IMR-90 (cell line): ENCODE data around the gene ARL9. TPM values are rescaled to one million over a fixed set of nuclear protein-coding genes. Genes with fewer than 3 reads are reported as not detected.

ENCODE experiments used
- ATAC-seq: fragments of 200-7000 bp; cut with Tn5 transposase; 2 replicates; pipeline ENCODE4 v1.9.1; 2020; ENCODE audit warnings: low read depth, mild to moderate bottlenecking, moderate library complexity
- BruUV-seq: library from RNA; stranded (reverse); fragments of 400-500 nt; replicated peaks from 2 replicates; lab custom pipeline; 2021; lab: Mats Ljungman, UMichigan
- CTCF ChIA-PET: fragments of 300-600 bp; formaldehyde crosslinking; extraction: SDS; loops from one replicate; lab custom pipeline; 2021; ENCODE audit warnings: antibody characterized with exemption; lab: Yijun Ruan, JAX
- POLR2A ChIA-PET: fragments of 300-600 bp; sonication (Branson Sonifier 250); formaldehyde crosslinking; loops from one replicate; lab custom pipeline; 2022; ENCODE audit warnings: antibody characterized with exemption; ENCODE audit not compliant: unreplicated experiment; lab: Charles Lee
- DNase-seq: peaks from one replicate; pipeline ENCODE4 v3.0.0; 2013
- H2AFZ ChIP-seq: replicated peaks from 2 replicates; pipeline ENCODE3; 2013; ENCODE audit warnings: low read length, mild to moderate bottlenecking; ENCODE audit not compliant: poor library complexity
- H2AK5ac ChIP-seq: 2 replicates; pipeline ENCODE4 v1.6.1; 2013; ENCODE audit warnings: low read depth, low read length, inconsistent platforms
- H2AK9ac ChIP-seq: replicated peaks from 2 replicates; pipeline ENCODE3; 2013; ENCODE audit warnings: mild to moderate bottlenecking, low read depth, low read length, moderate library complexity; ENCODE audit not compliant: poor library complexity
- H2BK120ac ChIP-seq: 2 replicates; pipeline ENCODE4 v1.6.1; 2013; ENCODE audit warnings: low read depth, low read length, inconsistent platforms
- H2BK15ac ChIP-seq: 3 replicates; pipeline ENCODE4 v1.6.1; 2013; ENCODE audit warnings: low read depth, low read length, inconsistent platforms
- H2BK20ac ChIP-seq: 2 replicates; pipeline ENCODE4 v1.6.1; 2013; ENCODE audit warnings: low read depth, mild to moderate bottlenecking, inconsistent platforms, low read length, moderate library complexity
- H2BK5ac ChIP-seq: 2 replicates; pipeline ENCODE4 v1.6.1; 2013; ENCODE audit warnings: mild to moderate bottlenecking, low read depth, low read length, inconsistent platforms; ENCODE audit not compliant: poor library complexity, severe bottlenecking
- H3K14ac ChIP-seq: replicated peaks from 2 replicates; pipeline ENCODE4 v1.6.1; 2013; ENCODE audit warnings: low read depth, low read length, inconsistent platforms
- H3K18ac ChIP-seq: 2 replicates; pipeline ENCODE4 v1.6.1; 2013; ENCODE audit warnings: low read depth, low read length, control low read depth
- H3K23ac ChIP-seq: 2 replicates; pipeline ENCODE4 v1.6.1; 2013; ENCODE audit warnings: low read depth, low read length, inconsistent platforms
- H3K27ac ChIP-seq: 2 replicates; pipeline ENCODE4 v1.5.1; 2013; ENCODE audit warnings: mild to moderate bottlenecking, control low read depth, low read length; ENCODE audit not compliant: insufficient read depth
- H3K27me3 ChIP-seq: 2 replicates; pipeline ENCODE4 v1.6.1; 2013; ENCODE audit warnings: low read length; ENCODE audit not compliant: control insufficient read depth, insufficient read depth
- H3K36me3 ChIP-seq: 2 replicates; pipeline ENCODE4 v1.6.1; 2013; ENCODE audit warnings: low read length, mixed read lengths; ENCODE audit not compliant: control insufficient read depth, insufficient read depth
- H3K4ac ChIP-seq: 2 replicates; pipeline ENCODE4 v1.6.1; 2013; ENCODE audit warnings: low read depth, low read length, inconsistent platforms
- H3K4me1 ChIP-seq: 2 replicates; pipeline ENCODE4 v1.6.1; 2013; ENCODE audit warnings: low read length, mixed read lengths; ENCODE audit not compliant: control insufficient read depth, insufficient read depth
- H3K4me2 ChIP-seq: 2 replicates; pipeline ENCODE4 v1.6.1; 2013; ENCODE audit warnings: low read depth, mild to moderate bottlenecking, control low read depth, low read length, moderate library complexity
- H3K4me3 ChIP-seq: 2 replicates; pipeline ENCODE4 v1.5.1; 2013; ENCODE audit warnings: low read depth, mild to moderate bottlenecking, control low read depth, low read length, moderate library complexity; ENCODE audit not compliant: insufficient read depth
- H3K56ac ChIP-seq: 2 replicates; pipeline ENCODE4 v1.6.1; 2013; ENCODE audit warnings: low read length, inconsistent platforms; ENCODE audit not compliant: insufficient read depth; ENCODE audit errors: extremely low read depth
- H3K79me1 ChIP-seq, 2 experiments: 2 replicates each; pipeline ENCODE4 v1.6.1; 2013; ENCODE audit warnings: low read length in 2 of 2, inconsistent platforms in 1 of 2, low read depth in 1 of 2
- H3K9ac ChIP-seq: 2 replicates; pipeline ENCODE4 v1.6.1; 2013; ENCODE audit warnings: low read depth, low read length, control low read depth
- H3K9me1 ChIP-seq: 2 replicates; pipeline ENCODE4 v1.6.1; 2013; ENCODE audit warnings: low read length, inconsistent platforms; ENCODE audit not compliant: insufficient read depth
- H3K9me3 ChIP-seq: 2 replicates; pipeline ENCODE4 v1.6.1; 2013; ENCODE audit warnings: low read length; ENCODE audit not compliant: control insufficient read depth, insufficient read depth
- H4K20me1 ChIP-seq: 2 replicates; pipeline ENCODE4 v1.6.1; 2013; ENCODE audit warnings: low read length, inconsistent platforms; ENCODE audit not compliant: insufficient read depth
- H4K5ac ChIP-seq: 2 replicates; pipeline ENCODE4 v1.6.1; 2013; ENCODE audit warnings: mild to moderate bottlenecking, low read depth, low read length, control low read depth
- H4K8ac ChIP-seq, 2 experiments: 2 replicates each; pipeline ENCODE4 v1.6.1; 2013; ENCODE audit warnings: low read depth in 2 of 2, low read length in 2 of 2, control low read depth in 1 of 2, inconsistent platforms in 1 of 2
- H4K91ac ChIP-seq: 2 replicates; pipeline ENCODE4 v1.6.1; 2013; ENCODE audit warnings: low read depth, low read length, inconsistent platforms; ENCODE audit not compliant: insufficient read depth
- BHLHE40 ChIP-seq: fragments of 150-350 bp; IDR thresholded peaks from 2 replicates; pipeline ENCODE4 v1.6.1; 2016; ENCODE audit warnings: mild to moderate bottlenecking, low read depth, low read length
- MXI1 ChIP-seq: IDR thresholded peaks from 2 replicates; pipeline ENCODE4 v1.6.1; 2012; ENCODE audit warnings: low read depth, mild to moderate bottlenecking, low read length, moderate library complexity, borderline replicate concordance
- NFE2L2 ChIP-seq: fragments of 150-350 bp; IDR thresholded peaks from 2 replicates; pipeline ENCODE4 v1.6.1; 2016; ENCODE audit warnings: low read depth, mild to moderate bottlenecking, low read length
- POLR2A ChIP-seq: IDR thresholded peaks from 2 replicates; pipeline ENCODE4 v1.6.1; 2012; ENCODE audit warnings: mild to moderate bottlenecking, low read depth, low read length
- RAD21 ChIP-seq: IDR thresholded peaks from 2 replicates; pipeline ENCODE4 v1.6.1; 2012; ENCODE audit warnings: low read length, improper control_type of control experiment
- RCOR1 ChIP-seq: IDR thresholded peaks from 2 replicates; pipeline ENCODE4 v1.6.1; 2012; ENCODE audit warnings: mild to moderate bottlenecking, low read length, improper control_type of control experiment; ENCODE audit not compliant: insufficient replicate concordance
- RFX5 ChIP-seq: IDR thresholded peaks from 2 replicates; pipeline ENCODE4 v1.8.0; 2012; ENCODE audit warnings: low read depth, mild to moderate bottlenecking, low read length, moderate library complexity
- WGBS, 2 experiments: methylation state at CpG; one replicate each; pipeline versions ENCODE4 v1.1.5 to v1.1.7; 2013; ENCODE audit warnings: missing lambda C conversion rate in 2 of 2; ENCODE audit not compliant: insufficient read length in 1 of 2; ENCODE audit errors: extremely low coverage in 2 of 2; 5-methylcytosine and 5-hydroxymethylcytosine counted together
- dilution Hi-C: fragments of 300-500 bp; cut with HindIII; formaldehyde crosslinking; loops from one replicate; pipeline ENCODE4 v1.14.3; 2018; ENCODE audit warnings: low sequenced_read_pairs; ENCODE audit not compliant: unreplicated experiment
- in situ Hi-C: fragments of 300-500 bp; cut with MboI; formaldehyde crosslinking; loops from 3 replicates; pipeline ENCODE4 v1.14.3; 2019; ENCODE audit warnings: low sequenced_read_pairs, inconsistent platforms, mixed read lengths
- intact Hi-C: fragments of 100-400 bp; cut with micrococcal nuclease; formaldehyde crosslinking; loops from 2 replicates; pipeline ENCODE4 v1.10.0; 2022
- polyA plus RNA-seq, 3 experiments: library from polyadenylated mRNA; depleted of rRNA; stranded (reverse); fragments of >200 nt; gene quantifications; 2 replicates each; pipeline ENCODE4 v1.2.3, GENCODE V29; 2012; ENCODE audit warnings: low replicate concordance in 1 of 3
- total RNA-seq: library from RNA; depleted of rRNA; stranded (reverse); fragments of >200 nt; gene quantifications from 2 replicates; pipeline ENCODE4 v1.2.3, GENCODE V29; 2012
- TF ChIP-seq, protein P1 (sequence below): fragments of 150-350 bp; IDR thresholded peaks from 2 replicates; pipeline ENCODE4 v1.6.1; 2017; ENCODE audit warnings: mild to moderate bottlenecking, antibody characterized with exemption, low read length, low read depth
- TF ChIP-seq, protein P2 (sequence below): fragments of 150-350 bp; IDR thresholded peaks from 2 replicates; pipeline ENCODE4 v1.6.1; 2016; ENCODE audit warnings: low read depth, mild to moderate bottlenecking, low read length, moderate library complexity, borderline replicate concordance

The ARL9 gene
- total and polyA plus RNA-seq, 2 of the 4 experiments (the other 2 are of a cell fraction): 0.18 to 0.51 TPM

DNA sequence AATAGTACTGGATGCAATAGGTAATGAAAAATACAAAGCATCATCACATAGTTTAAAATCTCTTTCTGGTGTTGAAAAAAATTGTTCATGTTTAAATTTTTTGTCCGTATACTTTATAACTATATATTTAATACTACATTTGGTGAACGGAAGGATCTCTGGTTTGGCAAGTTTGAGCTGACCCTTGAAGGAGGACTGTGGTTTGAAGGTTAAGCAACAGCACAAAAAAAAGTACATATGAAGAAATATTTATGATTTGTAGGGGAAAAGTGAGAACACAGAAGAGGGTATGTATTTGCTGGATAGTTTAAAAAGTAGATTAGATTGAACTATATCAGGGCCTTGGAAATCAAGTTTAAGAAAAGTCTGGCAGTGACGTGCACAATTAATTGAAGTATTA, 24.9 kb upstream of the ARL9 start:
- POLR2A ChIA-PET: no interaction called here
- no peak overlapping the region for H4K5ac ChIP-seq
- H3K18ac ChIP-seq: no peak overlapping the region
- no peak overlapping the region for H3K23ac ChIP-seq
- intact Hi-C loops (no loop called here), dilution Hi-C loops (no loop called here), in situ Hi-C loops (no loop called here)
- H2AFZ ChIP-seq: no peak overlapping the region
- DNase-seq (no peak), ATAC-seq (no peak)
- H2BK15ac ChIP-seq: no peak overlapping the region
- H3K4me1 ChIP-seq: peaks cover 2% of the 10 kb centered on the region; the same call in 1 of the 2 replicates
- H2BK5ac ChIP-seq: no peak overlapping the region
- no peak overlapping the region for H4K8ac ChIP-seq
- no peak overlapping the region for H2BK120ac ChIP-seq
- H3K36me3 ChIP-seq: peaks cover 28% of the 10 kb centered on the region
- H3K4ac ChIP-seq: no peak overlapping the region
- no peak for TF ChIP-seq RAD21
- TF ChIP-seq RCOR1: no peak
- no peak for TF ChIP-seq POLR2A
- TF ChIP-seq RFX5: no peak
- TF ChIP-seq MXI1: no peak
- TF ChIP-seq, protein P1, sequence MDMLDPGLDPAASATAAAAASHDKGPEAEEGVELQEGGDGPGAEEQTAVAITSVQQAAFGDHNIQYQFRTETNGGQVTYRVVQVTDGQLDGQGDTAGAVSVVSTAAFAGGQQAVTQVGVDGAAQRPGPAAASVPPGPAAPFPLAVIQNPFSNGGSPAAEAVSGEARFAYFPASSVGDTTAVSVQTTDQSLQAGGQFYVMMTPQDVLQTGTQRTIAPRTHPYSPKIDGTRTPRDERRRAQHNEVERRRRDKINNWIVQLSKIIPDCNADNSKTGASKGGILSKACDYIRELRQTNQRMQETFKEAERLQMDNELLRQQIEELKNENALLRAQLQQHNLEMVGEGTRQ: no peak
- TF ChIP-seq NFE2L2: no peak
- TF ChIP-seq, protein P2, sequence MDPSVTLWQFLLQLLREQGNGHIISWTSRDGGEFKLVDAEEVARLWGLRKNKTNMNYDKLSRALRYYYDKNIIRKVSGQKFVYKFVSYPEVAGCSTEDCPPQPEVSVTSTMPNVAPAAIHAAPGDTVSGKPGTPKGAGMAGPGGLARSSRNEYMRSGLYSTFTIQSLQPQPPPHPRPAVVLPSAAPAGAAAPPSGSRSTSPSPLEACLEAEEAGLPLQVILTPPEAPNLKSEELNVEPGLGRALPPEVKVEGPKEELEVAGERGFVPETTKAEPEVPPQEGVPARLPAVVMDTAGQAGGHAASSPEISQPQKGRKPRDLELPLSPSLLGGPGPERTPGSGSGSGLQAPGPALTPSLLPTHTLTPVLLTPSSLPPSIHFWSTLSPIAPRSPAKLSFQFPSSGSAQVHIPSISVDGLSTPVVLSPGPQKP: no peak
- no peak for TF ChIP-seq BHLHE40
- no peak overlapping the region for H3K4me2 ChIP-seq
- 0 out of 2 replicates have a peak, but pooled peaks cover 2% of the 10 kb centered on the region for H3K9me1 ChIP-seq
- H3K27ac ChIP-seq: no peak overlapping the region
- CTCF ChIA-PET: interaction anchor here (0.6 kb wide), 1 partner anchor 11 kb away, joined by 3 read pairs; no protein-coding TSS in a partner anchor
- no peaks in the 10 kb centered on the region for H4K20me1 ChIP-seq
- no peak overlapping the region for H3K56ac ChIP-seq
- no peaks in the 10 kb centered on the region for H3K9me3 ChIP-seq
- no peaks in the 10 kb centered on the region for H3K27me3 ChIP-seq
- H3K79me1 ChIP-seq: peaks cover 0 to 8% of the 10 kb centered on the region in 2 experiments; a peak in 1 of 4 replicates
- no peak overlapping the region for H3K4me3 ChIP-seq
- H2AK9ac ChIP-seq: no peak overlapping the region
- no peak overlapping the region for H4K91ac ChIP-seq
- no peak overlapping the region for H3K9ac ChIP-seq
- no peak overlapping the region for H3K14ac ChIP-seq
- BruUV-seq: no TSS peak
- no peak overlapping the region for H2AK5ac ChIP-seq
- 100% methylated on average over 1 of the region's 3 CpGs; no CpG with 5 or more reads in 1 of the 2 experiments for WGBS, 2 experiments
- no peak overlapping the region for H2BK20ac ChIP-seq
